HG03039 (cell line): Measurements from ENCODE around the gene STX11.

Source experiments
- ATAC-seq: cut with Tn5 transposase; IDR thresholded peaks from one replicate; pipeline ENCODE4 v1.9.1; 2021; ENCODE audit warnings: mild to moderate bottlenecking, moderate library complexity; ENCODE audit not compliant: unreplicated experiment

STX11 gene

GRCh38 chr6:144213315-144213714 lies 63.0 kb downstream of the STX11 start:
- ATAC-seq = no peak

GRCh38 chr6:144214029-144214428 lies 63.7 kb downstream of the STX11 start:
- ATAC-seq = no peak

- ATAC-seq = no peak
These were observed 64.5 kb downstream of the STX11 start for GRCh38 chr6:144214622-144215401.

GRCh38 chr6:144215402-144215931 lies 65.2 kb downstream of the STX11 start:
- no peak for ATAC-seq

- ATAC-seq = peak; percentile 90
These were observed 65.8 kb downstream of the STX11 start for GRCh38 chr6:144215932-144216667.

- peak; percentile 39 for ATAC-seq
These were observed 66.4 kb downstream of the STX11 start for GRCh38 chr6:144216668-144217218.

- ATAC-seq = no peak
These were observed 66.9 kb downstream of the STX11 start for GRCh38 chr6:144217264-144217663.

- no peak for ATAC-seq
These were observed 67.5 kb downstream of the STX11 start for GRCh38 chr6:144217797-144218196.

GRCh38 chr6:144219056-144219685 lies 68.9 kb downstream of the STX11 start:
- no peak for ATAC-seq

- no peak for ATAC-seq
These were observed 69.9 kb downstream of the STX11 start for GRCh38 chr6:144220031-144220790.

- ATAC-seq = no peak
These were observed 73.4 kb downstream of the STX11 start for GRCh38 chr6:144223686-144224085.

GRCh38 chr6:144231721-144232120 lies 81.4 kb downstream of the STX11 start:
- ATAC-seq = no peak

GRCh38 chr6:144232176-144232831 lies 82.0 kb downstream of the STX11 start:
- ATAC-seq = no peak

- no peak for ATAC-seq
These were observed 82.5 kb downstream of the STX11 start for GRCh38 chr6:144232832-144233230.

- no peak for ATAC-seq
These were observed 84.1 kb downstream of the STX11 start for GRCh38 chr6:144234399-144234798.

GRCh38 chr6:144234935-144235334 lies 84.6 kb downstream of the STX11 start:
- no peak for ATAC-seq
